OCI-LY1 (cell line): ENCODE results near the gene HMCN2.

ENCODE experiments used
- H2AFZ ChIP-seq: fragments of 200-600 bp; sonication (generic), shearing (Covaris generic); 2 replicates; pipeline ENCODE4 v1.6.0; 2014; ENCODE audit warnings: antibody characterized with exemption, mild to moderate bottlenecking, low read length
- H3F3A ChIP-seq: fragments of 200-600 bp; sonication (generic), shearing (Covaris generic); 2 replicates; pipeline ENCODE4 v1.6.0; 2014; ENCODE audit warnings: mild to moderate bottlenecking, antibody characterized with exemption, low read length, moderate library complexity; ENCODE audit not compliant: insufficient read depth
- H3K27ac ChIP-seq: fragments of 200-600 bp; sonication (generic); 2 replicates; pipeline ENCODE4 v1.5.1; 2014; ENCODE audit warnings: low read length, mixed run types, mild to moderate bottlenecking, low read depth; ENCODE audit not compliant: poor library complexity, severe bottlenecking
- H3K27me3 ChIP-seq: fragments of 200-600 bp; sonication (generic); 2 replicates; pipeline ENCODE4 v1.6.0; 2014; ENCODE audit warnings: antibody characterized with exemption, mild to moderate bottlenecking, low read length, moderate library complexity; ENCODE audit not compliant: insufficient read depth
- H3K36me3 ChIP-seq: fragments of 200-600 bp; sonication (generic); 2 replicates; pipeline ENCODE4 v1.6.1; 2014; ENCODE audit warnings: mild to moderate bottlenecking, antibody characterized with exemption, low read length, moderate library complexity, mixed read lengths; ENCODE audit not compliant: insufficient read depth
- H3K4me1 ChIP-seq: fragments of 200-600 bp; sonication (generic); 2 replicates; pipeline ENCODE4 v1.5.1; 2014; ENCODE audit warnings: mild to moderate bottlenecking, low read length, moderate library complexity; ENCODE audit not compliant: insufficient read depth, severe bottlenecking
- H3K4me2 ChIP-seq: fragments of 200-600 bp; sonication (generic), shearing (Covaris generic); 2 replicates; pipeline ENCODE4 v1.6.1; 2014; ENCODE audit warnings: low read length
- H3K4me3 ChIP-seq: fragments of 200-600 bp; sonication (generic); 2 replicates; pipeline ENCODE4 v1.5.1; 2014; ENCODE audit warnings: low read length, low read depth, mild to moderate bottlenecking, mixed read lengths; ENCODE audit not compliant: poor library complexity, severe bottlenecking
- H3K79me2 ChIP-seq: fragments of 200-600 bp; shearing (Covaris generic); 2 replicates; pipeline ENCODE4 v1.6.1; 2016; ENCODE audit warnings: mixed run types, low read length, mixed read lengths; ENCODE audit not compliant: insufficient read depth
- H3K9ac ChIP-seq: fragments of 200-600 bp; sonication (generic), shearing (Covaris generic); 2 replicates; pipeline ENCODE4 v1.6.1; 2014; ENCODE audit warnings: mild to moderate bottlenecking, low read length, mixed read lengths
- H3K9me2 ChIP-seq: fragments of 200-600 bp; sonication (generic), shearing (Covaris generic); 2 replicates; pipeline ENCODE4 v1.6.1; 2014; ENCODE audit warnings: low read depth, mild to moderate bottlenecking, low read length, mixed read lengths
- H3K9me3 ChIP-seq: fragments of 200-600 bp; shearing (Covaris generic); 2 replicates; pipeline ENCODE4 v1.6.1; 2014; ENCODE audit warnings: low read length, mixed read lengths
- H4K20me1 ChIP-seq: fragments of 200-600 bp; sonication (generic), shearing (Covaris generic); 2 replicates; pipeline ENCODE4 v1.6.0; 2016; ENCODE audit warnings: mild to moderate bottlenecking, low read length; ENCODE audit not compliant: insufficient read depth
- CTCF ChIP-seq: fragments of 200-600 bp; sonication (generic), shearing (Covaris generic); IDR thresholded peaks from 2 replicates; pipeline ENCODE4 v1.5.1; 2017; ENCODE audit warnings: mild to moderate bottlenecking, antibody characterized with exemption, low read length, moderate library complexity, mixed read lengths
- EZH2 ChIP-seq: fragments of 200-600 bp; sonication (generic), shearing (Covaris generic); IDR thresholded peaks from 2 replicates; pipeline ENCODE4 v1.8.0; 2017; ENCODE audit warnings: borderline replicate concordance, mixed run types, mild to moderate bottlenecking, antibody characterized with exemption, low read length, moderate library complexity, mixed read lengths

HMCN2 gene

GRCh38 chr9:130327781-130328348 lies 62.3 kb downstream of the HMCN2 start:
- Histone ChIP-seq H3K36me3 (no peaks in the 10 kb centered on the region), H3K9ac (no peak overlapping the region), H3K4me2 (no peak overlapping the region), H2AFZ (no peak overlapping the region), H3K4me1 (no peaks in the 10 kb centered on the region), H3K9me3 (no peaks in the 10 kb centered on the region), H3K27ac (no peak overlapping the region), H3K79me2 (no peaks in the 10 kb centered on the region), H3K27me3 (peaks cover 5% of the 10 kb centered on the region; the same call in 1 of the 2 replicates), H3K9me2 (no peaks in the 10 kb centered on the region), H4K20me1 (no peaks in the 10 kb centered on the region), H3F3A (no peaks in the 10 kb centered on the region), H3K4me3 (no peak overlapping the region)
- TF ChIP-seq CTCF = no peak
- no peak for TF ChIP-seq EZH2

GRCh38 chr9:130328349-130328801 lies 62.8 kb downstream of the HMCN2 start:
- peaks cover 5% of the 10 kb centered on the region; the same call in 1 of the 2 replicates for H3K27me3 ChIP-seq
- H3F3A ChIP-seq = no peaks in the 10 kb centered on the region
- TF ChIP-seq CTCF (no peak), EZH2 (no peak)
- no peak overlapping the region for H3K4me3 ChIP-seq
- no peak overlapping the region for H2AFZ ChIP-seq
- H4K20me1 ChIP-seq = no peaks in the 10 kb centered on the region
- no peak overlapping the region for H3K9ac ChIP-seq
- H3K9me3 ChIP-seq = no peaks in the 10 kb centered on the region
- H3K79me2 ChIP-seq = no peaks in the 10 kb centered on the region
- no peak overlapping the region for H3K27ac ChIP-seq
- H3K9me2 ChIP-seq = no peaks in the 10 kb centered on the region
- no peaks in the 10 kb centered on the region for H3K4me1 ChIP-seq
- H3K36me3 ChIP-seq = no peaks in the 10 kb centered on the region
- H3K4me2 ChIP-seq = no peak overlapping the region

GRCh38 chr9:130329061-130329460 lies 63.5 kb downstream of the HMCN2 start:
- Histone ChIP-seq H3K9me3 (no peaks in the 10 kb centered on the region), H3K4me1 (no peaks in the 10 kb centered on the region), H3K9ac (no peak overlapping the region), H3K79me2 (no peaks in the 10 kb centered on the region), H3K4me3 (no peak overlapping the region), H3K27ac (no peak overlapping the region), H4K20me1 (no peaks in the 10 kb centered on the region), H3K27me3 (peaks cover 5% of the 10 kb centered on the region; the same call in 1 of the 2 replicates), H3K36me3 (no peaks in the 10 kb centered on the region), H3F3A (no peaks in the 10 kb centered on the region), H3K4me2 (no peak overlapping the region), H3K9me2 (no peaks in the 10 kb centered on the region), H2AFZ (no peak overlapping the region)
- no peak for TF ChIP-seq CTCF
- no peak for TF ChIP-seq EZH2
